GM12878 (cell line): ENCODE data around the gene DCLRE1C. TPM values are rescaled to one million over a fixed set of nuclear protein-coding genes. Genes with fewer than 3 reads are reported as not detected.

Experiments used
- ATF2 ChIP-seq: IDR thresholded peaks from 2 replicates; pipeline ENCODE4 v1.6.1; 2012; ENCODE audit warnings: low read length, inconsistent platforms
- BHLHE40 ChIP-seq, 2 experiments: fragments of 450-650 bp in 1 of 2; IDR thresholded peaks; 2 replicates each; pipeline ENCODE4 v1.6.1; 2011 to 2017; ENCODE audit warnings: low read depth in 2 of 2, borderline replicate concordance in 1 of 2, improper control_type of control experiment in 1 of 2, low read length in 1 of 2, mild to moderate bottlenecking in 1 of 2
- CHD4 ChIP-seq: fragments of 200-600 bp; sonication (generic); IDR thresholded peaks from 2 replicates; pipeline ENCODE4 v1.6.1; 2016; ENCODE audit warnings: mild to moderate bottlenecking
- EP300 ChIP-seq, 2 experiments: fragments of 150-350 bp in 1 of 2; IDR thresholded peaks; 2 replicates each; pipeline ENCODE4 v1.6.1; 2011 to 2012; ENCODE audit warnings: low read depth in 2 of 2, low read length in 2 of 2, borderline replicate concordance in 1 of 2, improper control_type of control experiment in 1 of 2, inconsistent platforms in 1 of 2; ENCODE audit not compliant: control insufficient read depth in 1 of 2
- EZH2 ChIP-seq: IDR thresholded peaks from 2 replicates; pipeline ENCODE4 v1.6.1; 2012; ENCODE audit warnings: low read depth, mild to moderate bottlenecking, control low read depth, inconsistent platforms, low read length, borderline replicate concordance; ENCODE audit not compliant: control insufficient read depth
- FOXK2 ChIP-seq: fragments of 450-650 bp; IDR thresholded peaks from 2 replicates; pipeline ENCODE4 v1.6.1; 2017; ENCODE audit warnings: mild to moderate bottlenecking, moderate library complexity
- FOXM1 ChIP-seq: IDR thresholded peaks from 2 replicates; pipeline ENCODE4 v1.6.1; 2012; ENCODE audit warnings: low read depth, mild to moderate bottlenecking, inconsistent platforms, low read length, moderate library complexity
- GATAD2B ChIP-seq: fragments of 450-650 bp; conservative IDR thresholded peaks from 2 replicates; pipeline ENCODE4 v1.6.1; 2017; ENCODE audit warnings: low read depth, mild to moderate bottlenecking, moderate library complexity
- IKZF2 ChIP-seq, 2 experiments: fragments of 450-650 bp; IDR thresholded peaks; 2 replicates each; pipeline ENCODE4 v1.6.1; 2017; ENCODE audit warnings: mild to moderate bottlenecking in 2 of 2, moderate library complexity in 2 of 2
- IRF5 ChIP-seq: fragments of 450-650 bp; IDR thresholded peaks from 2 replicates; pipeline ENCODE4 v1.6.1; 2017; ENCODE audit warnings: borderline replicate concordance
- JUNB ChIP-seq: IDR thresholded peaks from 2 replicates; pipeline ENCODE4 v1.6.1; 2016; ENCODE audit warnings: antibody characterized with exemption, mild to moderate bottlenecking
- MTA2 ChIP-seq: fragments of 450-650 bp; IDR thresholded peaks from 2 replicates; pipeline ENCODE4 v1.6.1; 2016; ENCODE audit warnings: low read depth, mild to moderate bottlenecking, moderate library complexity
- MXI1 ChIP-seq: fragments of 150-350 bp; IDR thresholded peaks from 2 replicates; pipeline ENCODE4 v1.6.1; 2011; ENCODE audit warnings: low read depth, mild to moderate bottlenecking, inconsistent platforms, low read length, improper control_type of control experiment
- MYC ChIP-seq: IDR thresholded peaks from 2 replicates; pipeline ENCODE4 v1.6.1; 2011; ENCODE audit warnings: mild to moderate bottlenecking, low read length, moderate library complexity, inconsistent platforms; ENCODE audit not compliant: insufficient read depth, insufficient replicate concordance, insufficient read length, severe bottlenecking
- NBN ChIP-seq: fragments of 450-650 bp; IDR thresholded peaks from 2 replicates; pipeline ENCODE4 v1.6.1; 2016
- NKRF ChIP-seq: fragments of 450-650 bp; conservative IDR thresholded peaks from 2 replicates; pipeline ENCODE4 v1.6.1; 2017; ENCODE audit warnings: mild to moderate bottlenecking, moderate library complexity
- NR2F1 ChIP-seq: fragments of 450-650 bp; conservative IDR thresholded peaks from 2 replicates; pipeline ENCODE4 v1.6.1; 2017; ENCODE audit warnings: mild to moderate bottlenecking
- NRF1 ChIP-seq: conservative IDR thresholded peaks from 2 replicates; pipeline ENCODE4 v1.6.1; 2011; ENCODE audit warnings: mild to moderate bottlenecking, low read depth, low read length, improper control_type of control experiment
- RAD21 ChIP-seq: IDR thresholded peaks from 2 replicates; pipeline ENCODE4 v1.6.1; 2011; ENCODE audit warnings: mild to moderate bottlenecking, low read depth, low read length, moderate library complexity; ENCODE audit not compliant: insufficient read depth
- SMAD1 ChIP-seq: fragments of 450-650 bp; IDR thresholded peaks from 2 replicates; pipeline ENCODE4 v1.6.1; 2018; ENCODE audit warnings: mild to moderate bottlenecking, low read depth; ENCODE audit not compliant: partially characterized antibody
- SMARCA5 ChIP-seq: fragments of 450-650 bp; IDR thresholded peaks from 2 replicates; pipeline ENCODE4 v1.6.1; 2017; ENCODE audit warnings: mild to moderate bottlenecking
- SP1 ChIP-seq: IDR thresholded peaks from one replicate; pipeline ENCODE4 v1.6.1; 2011; ENCODE audit warnings: low read depth, low read length
- SREBF1 ChIP-seq: IDR thresholded peaks from 2 replicates; pipeline ENCODE4 v1.6.1; 2012; ENCODE audit warnings: mild to moderate bottlenecking, low read length
- TCF3 ChIP-seq: IDR thresholded peaks from 2 replicates; pipeline ENCODE4 v1.6.1; 2012; ENCODE audit warnings: low read depth, mild to moderate bottlenecking, low read length, borderline replicate concordance; ENCODE audit not compliant: insufficient read depth
- polyA plus RNA-seq, 11 experiments: library from polyadenylated mRNA; depleted of rRNA in 4 of 11; unstranded in 6 of 11; stranded (reverse) in 5 of 11; fragments of >200 nt; fragmentation: Nextera tagmentation in 4 of 11; fragmentation: Illumina TruSeq in 1 of 11; extraction: Ambion mirVana in 4 of 11; extraction: Trizol in 1 of 11; gene quantifications; 1 replicate in 1 of 11; 2 replicates in 10 of 11; pipeline versions ENCODE4 v1.2.1 to v1.2.3, GENCODE V29; 2011 to 2016; ENCODE audit warnings: inconsistent platforms in 2 of 11, missing spikeins in 2 of 11, low read depth in 1 of 11
- total RNA-seq, 4 experiments: library from RNA; depleted of rRNA in 3 of 4; stranded (reverse); fragments of >200 nt in 3 of 4; fragmentation: Illumina TruSeq in 1 of 4; extraction: Trizol in 1 of 4; gene quantifications; 2 replicates each; pipeline versions ENCODE4 v1.2.1 to v1.2.3, GENCODE V29; 2013 to 2021
- TF ChIP-seq, protein P1 (sequence below): fragments of 450-650 bp; IDR thresholded peaks from 2 replicates; pipeline ENCODE4 v1.6.1; 2016; ENCODE audit warnings: mild to moderate bottlenecking

Gene DCLRE1C
- total and polyA plus RNA-seq, 10 of the 15 experiments (the other 5 are each of a cell fraction or from before 2014, with no cell fraction given): 15.7 to 43.4 (median 26.0) TPM

GRCh38 chr10:14954001-14954770 is at the start of gene DCLRE1C (continued):
- TF ChIP-seq IKZF2 (IDR thresholded peaks at IDR 0.05) (peak; percentile 57 to 71), FOXM1 (peak; percentile 77; the same call in 1 of the 2 replicates), GATAD2B (peak; percentile 97), NBN (peak; percentile 90), EP300 (IDR thresholded peaks at IDR 0.05; ENCODE audit: borderline replicate concordance in 1 of 2, control insufficient read depth in 1 of 2, low read depth in 2 of 2, low read length in 2 of 2) (peak in 1 of 2 experiments; percentile 56; a peak in 2 of 4 replicates), NRF1 (no peak), RAD21 (no peak), SREBF1 (no peak), NR2F1 (peak; percentile 78), SP1 (peak; percentile 82), MXI1 (peak; percentile 92), ATF2 (peak; percentile 50; the same call in 1 of the 2 replicates), EZH2 (no peak), TCF3 (peak; percentile 98), BHLHE40 (IDR thresholded peaks at IDR 0.05; ENCODE audit: borderline replicate concordance in 1 of 2, low read depth in 2 of 2, low read length in 1 of 2) (peak; percentile 78 to 90), MTA2 (peak; percentile 44; the same call in 1 of the 2 replicates), SMAD1 (no peak), FOXK2 (no peak), SMARCA5 (no peak), CHD4 (no peak), MYC (peak; percentile 23), JUNB (peak; percentile 25; the same call in 1 of the 2 replicates), IRF5 (no peak), NKRF (peak; percentile 94)
- TF ChIP-seq, protein P1, sequence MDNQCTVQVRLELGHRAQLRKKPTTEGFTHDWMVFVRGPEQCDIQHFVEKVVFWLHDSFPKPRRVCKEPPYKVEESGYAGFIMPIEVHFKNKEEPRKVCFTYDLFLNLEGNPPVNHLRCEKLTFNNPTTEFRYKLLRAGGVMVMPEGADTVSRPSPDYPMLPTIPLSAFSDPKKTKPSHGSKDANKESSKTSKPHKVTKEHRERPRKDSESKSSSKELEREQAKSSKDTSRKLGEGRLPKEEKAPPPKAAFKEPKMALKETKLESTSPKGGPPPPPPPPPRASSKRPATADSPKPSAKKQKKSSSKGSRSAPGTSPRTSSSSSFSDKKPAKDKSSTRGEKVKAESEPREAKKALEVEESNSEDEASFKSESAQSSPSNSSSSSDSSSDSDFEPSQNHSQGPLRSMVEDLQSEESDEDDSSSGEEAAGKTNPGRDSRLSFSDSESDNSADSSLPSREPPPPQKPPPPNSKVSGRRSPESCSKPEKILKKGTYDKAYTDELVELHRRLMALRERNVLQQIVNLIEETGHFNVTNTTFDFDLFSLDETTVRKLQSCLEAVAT: peak; percentile 70; the same call in 1 of the 2 replicates
